ENCODE data around the gene SDK1. TPM values are rescaled to one million over a fixed set of nuclear protein-coding genes. Genes with fewer than 3 reads are reported as not detected.

SDK1 gene
- total and polyA plus RNA-seq, 10 of the 15 experiments (the other 5 are each of a cell fraction or from before 2014, with no cell fraction given): 0.14 to 0.33 TPM; not detected in 8

GRCh38 chr7:4149236-4149635, 848.2 kb downstream of the SDK1 start:
- no peak overlapping the region for H3K27ac ChIP-seq (ENCODE audit: control insufficient read depth, insufficient read depth)
- no TSS peak for BruUV-seq (replicated peaks)

GRCh38 chr7:4149645-4150044, 848.6 kb downstream of the SDK1 start:
- FAIRE-seq (no peak), ATAC-seq (no peak), DNase-seq (ENCODE audit: low read depth, low spot score) (no peak)
- Histone ChIP-seq H3K4me3 (no peak overlapping the region), H3K9ac (ENCODE audit: control insufficient read depth, insufficient read depth, low read length) (no peak overlapping the region), H2AFZ (ENCODE audit: control insufficient read depth, low read depth, low read length) (no peak overlapping the region), H3K9me3 (replicated peaks; ENCODE audit: control insufficient read depth, insufficient read depth, low read length) (no peaks in the 10 kb centered on the region; the same call in 2 of the 3 replicates), H3K27me3 (replicated peaks in 1 of 2; ENCODE audit: control insufficient read depth in 2 of 2, insufficient read depth in 2 of 2, low read length in 1 of 2) (no peaks in the 10 kb centered on the region), H3K4me2 (ENCODE audit: control insufficient read depth, insufficient read depth) (no peak overlapping the region), H3K79me2 (ENCODE audit: control insufficient read depth, insufficient read depth, low read length) (no peaks in the 10 kb centered on the region), H3K36me3 (ENCODE audit: control insufficient read depth in 2 of 2, insufficient read depth in 2 of 2, low read length in 1 of 2) (no peaks in the 10 kb centered on the region), H3K4me1 (ENCODE audit: control insufficient read depth, insufficient read depth, low read length) (no peaks in the 10 kb centered on the region), H4K20me1 (ENCODE audit: control insufficient read depth, insufficient read depth) (no peaks in the 10 kb centered on the region), H3K27ac (ENCODE audit: control insufficient read depth, insufficient read depth) (no peak overlapping the region)
- intact Hi-C loops (cut with micrococcal nuclease; ENCODE audit: unreplicated experiment) (no loop called here), in situ Hi-C loops (cut with MboI) (no loop called here)
- WGBS (ENCODE audit: insufficient coverage, insufficient replicate concordance, low lambda C conversion rate, missing lambda C conversion rate): 54% methylated on average over 11 of the region's 11 CpGs
- ChIA-PET POLR2A (no interaction called here), RAD21 (ENCODE audit: unreplicated experiment) (no interaction called here), CTCF (no interaction called here), SMC1A (ENCODE audit: uncharacterized antibody, unreplicated experiment) (no interaction called here)
- BruUV-seq (replicated peaks): no TSS peak
- TF ChIP-seq ELK1 (IDR thresholded peaks at IDR 0.05; ENCODE audit: low read depth, low read length) (no peak), CBX3 (IDR thresholded peaks at IDR 0.05; ENCODE audit: borderline replicate concordance, low read depth) (no peak), NKRF (conservative IDR thresholded peaks at IDR 0.05) (no peak), ZNF207 (IDR thresholded peaks at IDR 0.05; ENCODE audit: borderline replicate concordance) (no peak), ZBTB11 (CRISPR knock-in tag; IDR thresholded peaks at IDR 0.05) (no peak)

More at GRCh38 chr7:4149236-4149635, 848.2 kb downstream of the SDK1 start:
- DNase-seq (ENCODE audit: low read depth, low spot score) (no peak), FAIRE-seq (no peak), ATAC-seq (no peak)
- Histone ChIP-seq H3K36me3 (ENCODE audit: control insufficient read depth in 2 of 2, insufficient read depth in 2 of 2, low read length in 1 of 2) (no peaks in the 10 kb centered on the region), H4K20me1 (ENCODE audit: control insufficient read depth, insufficient read depth) (no peaks in the 10 kb centered on the region), H3K9ac (ENCODE audit: control insufficient read depth, insufficient read depth, low read length) (no peak overlapping the region), H3K9me3 (replicated peaks; ENCODE audit: control insufficient read depth, insufficient read depth, low read length) (no peaks in the 10 kb centered on the region; the same call in 2 of the 3 replicates), H3K4me1 (ENCODE audit: control insufficient read depth, insufficient read depth, low read length) (no peaks in the 10 kb centered on the region), H3K4me3 (no peak overlapping the region), H2AFZ (ENCODE audit: control insufficient read depth, low read depth, low read length) (no peak overlapping the region), H3K27me3 (replicated peaks in 1 of 2; ENCODE audit: control insufficient read depth in 2 of 2, insufficient read depth in 2 of 2, low read length in 1 of 2) (no peaks in the 10 kb centered on the region), H3K79me2 (ENCODE audit: control insufficient read depth, insufficient read depth, low read length) (no peaks in the 10 kb centered on the region), H3K4me2 (ENCODE audit: control insufficient read depth, insufficient read depth) (no peak overlapping the region)
- intact Hi-C loops (cut with micrococcal nuclease; ENCODE audit: unreplicated experiment): no loop called here
- ChIA-PET CTCF (no interaction called here), SMC1A (ENCODE audit: uncharacterized antibody, unreplicated experiment) (no interaction called here), RAD21 (ENCODE audit: unreplicated experiment) (no interaction called here), POLR2A (no interaction called here)
- in situ Hi-C loops (cut with MboI): no loop called here
- TF ChIP-seq POLR2A (IDR thresholded peaks at IDR 0.05; ENCODE audit: low read depth, low read length) (no peak), RELA (IDR thresholded peaks at IDR 0.05; ENCODE audit: borderline replicate concordance, partially characterized antibody) (no peak), EZH2 (IDR thresholded peaks at IDR 0.05; ENCODE audit: borderline replicate concordance, control insufficient read depth, low read depth, low read length) (no peak), BHLHE40 (IDR thresholded peaks at IDR 0.05; ENCODE audit: borderline replicate concordance in 1 of 2, low read depth in 2 of 2, low read length in 1 of 2) (no peak), ATF3 (IDR thresholded peaks at IDR 0.05; ENCODE audit: borderline replicate concordance, extremely low read depth, low read depth, low read length) (no peak), EP300 (IDR thresholded peaks at IDR 0.05; ENCODE audit: borderline replicate concordance in 1 of 2, control insufficient read depth in 1 of 2, low read depth in 2 of 2, low read length in 2 of 2) (no peak), CHD4 (IDR thresholded peaks at IDR 0.05) (no peak), SMARCA5 (IDR thresholded peaks at IDR 0.05) (no peak), RFX5 (IDR thresholded peaks at IDR 0.05; ENCODE audit: low read depth, low read length) (no peak), SP1 (IDR thresholded peaks at IDR 0.05; ENCODE audit: low read depth, low read length) (no peak), BACH1 (IDR thresholded peaks at IDR 0.05; ENCODE audit: borderline replicate concordance) (no peak)
- WGBS (ENCODE audit: insufficient coverage, insufficient replicate concordance, low lambda C conversion rate, missing lambda C conversion rate): 66% methylated on average over 18 of the region's 18 CpGs

All from GM12878 (cell line).